HepG2 (cell line): Measurements from ENCODE around the gene PRRC1.

Source experiments
- CBFB ChIP-seq: sonication (generic); formaldehyde crosslinking; IDR thresholded peaks from 2 replicates; pipeline ENCODE4 v1.4.0; 2020; ENCODE audit warnings: missing genetic modification reagents
- HNRNPH1 ChIP-seq: fragments of 200-400 bp; formaldehyde crosslinking; optimal IDR thresholded peaks from 2 replicates; pipeline ENCODE3; 2017; ENCODE audit warnings: mild to moderate bottlenecking, low read depth, low read length
- MAZ ChIP-seq, 2 experiments: sonication (generic) in 1 of 2; formaldehyde crosslinking in 1 of 2; IDR thresholded peaks; 2 replicates each; pipeline versions ENCODE4 v1.5.0 to v1.6.1; 2012 to 2020; ENCODE audit warnings: low read depth in 2 of 2, mild to moderate bottlenecking in 2 of 2, borderline replicate concordance in 1 of 2, improper control_type of control experiment in 1 of 2, low read length in 1 of 2, missing genetic modification reagents in 1 of 2, moderate library complexity in 1 of 2
- NR2C2 ChIP-seq: sonication (generic); formaldehyde crosslinking; IDR thresholded peaks from 2 replicates; pipeline ENCODE4 v1.4.0; 2020; ENCODE audit warnings: missing genetic modification reagents, mild to moderate bottlenecking, moderate library complexity, borderline replicate concordance

DNA sequence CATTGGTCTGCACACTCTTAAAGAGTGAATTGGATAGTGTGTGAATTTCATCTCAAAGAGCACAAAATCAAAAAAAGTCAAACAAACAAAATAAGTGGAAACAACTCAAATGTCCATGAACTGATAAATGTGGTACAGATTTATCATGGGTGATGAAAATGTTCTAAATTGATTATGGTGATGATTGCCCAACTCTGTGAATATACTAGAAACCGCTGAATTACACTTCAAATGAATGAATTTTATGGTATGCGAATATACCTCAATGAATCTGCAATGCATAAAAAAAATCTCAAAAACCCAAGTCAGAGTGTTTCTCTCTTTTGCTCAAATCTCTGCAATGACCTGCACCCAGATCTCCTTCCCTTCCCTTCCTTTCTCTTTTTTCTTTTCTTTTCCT lies 64.0 kb downstream of the PRRC1 start:
- no peak for TF ChIP-seq NR2C2 (CRISPR knock-in tag)
- TF ChIP-seq CBFB (CRISPR knock-in tag): no peak
- TF ChIP-seq HNRNPH1: no peak
- TF ChIP-seq MAZ (IDR thresholded peaks at IDR 0.05; ENCODE audit: borderline replicate concordance, low read depth, low read length): no peak
- TF ChIP-seq MAZ (CRISPR knock-in tag; IDR thresholded peaks at IDR 0.05; ENCODE audit: low read depth): no peak
